Gastrocnemius medialis (tissue), 4 donors: Measurements from ENCODE around the gene ARHGEF10L.

ENCODE experiments used
- POLR2A ChIP-seq, 2 donors: fragments of 450-650 bp; IDR thresholded peaks; one replicate each; pipeline ENCODE4 v1.6.1; 2017; ENCODE audit warnings: antibody characterized with exemption in 2 of 2, mild to moderate bottlenecking in 2 of 2, moderate library complexity in 2 of 2
- TF ChIP-seq, protein P1 (sequence below), 5 experiments: fragments of 450-650 bp in 3 of 5; fragments of 200-600 bp in 2 of 5; sonication (generic) in 2 of 5; IDR thresholded peaks in 4 of 5; conservative IDR thresholded peaks in 1 of 5; 1 replicate in 4 of 5; 2 replicates in 1 of 5; pipeline ENCODE4 v1.5.1; 2016 to 2019; ENCODE audit warnings: antibody characterized with exemption in 5 of 5, mild to moderate bottlenecking in 3 of 5, moderate library complexity in 3 of 5

DNA sequence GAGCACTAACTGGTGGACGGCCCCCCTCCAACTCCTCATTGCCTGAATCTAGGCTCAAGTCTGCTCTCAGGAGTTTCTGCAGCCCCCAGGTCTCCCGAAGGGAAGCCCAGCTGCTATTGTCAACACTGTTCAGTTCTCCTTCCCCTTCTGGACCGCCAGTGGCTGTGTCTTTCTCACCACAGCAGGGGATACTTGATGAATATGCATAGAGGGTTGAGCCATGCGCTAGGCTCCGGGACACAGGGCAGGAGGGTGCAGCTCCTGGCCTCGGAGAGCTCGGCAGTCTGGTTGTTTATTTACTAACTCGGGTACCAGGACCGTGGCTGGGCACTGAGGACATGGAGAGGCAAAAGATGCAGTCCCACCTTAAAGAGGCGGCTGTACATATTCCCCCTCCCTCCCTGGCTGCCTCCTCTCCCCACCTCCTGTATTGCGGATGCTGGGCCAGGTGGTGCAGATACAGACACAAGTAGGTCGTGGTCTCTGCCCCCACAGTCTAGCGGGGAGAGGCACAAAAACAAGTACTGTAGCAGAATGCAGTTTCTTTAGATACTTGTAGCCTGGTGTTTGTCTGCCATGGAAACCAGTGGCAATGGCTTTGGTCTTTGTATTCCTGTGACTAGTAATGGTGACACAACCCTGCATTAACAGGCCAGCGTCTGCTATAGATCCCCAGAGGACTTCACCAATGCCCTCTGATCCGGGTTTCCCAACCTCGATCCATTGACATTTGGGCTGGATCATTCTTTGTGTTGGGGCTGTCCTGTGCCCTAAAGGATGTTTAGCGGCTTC lies 26.2 kb downstream of the ARHGEF10L start:
- TF ChIP-seq, protein P1, sequence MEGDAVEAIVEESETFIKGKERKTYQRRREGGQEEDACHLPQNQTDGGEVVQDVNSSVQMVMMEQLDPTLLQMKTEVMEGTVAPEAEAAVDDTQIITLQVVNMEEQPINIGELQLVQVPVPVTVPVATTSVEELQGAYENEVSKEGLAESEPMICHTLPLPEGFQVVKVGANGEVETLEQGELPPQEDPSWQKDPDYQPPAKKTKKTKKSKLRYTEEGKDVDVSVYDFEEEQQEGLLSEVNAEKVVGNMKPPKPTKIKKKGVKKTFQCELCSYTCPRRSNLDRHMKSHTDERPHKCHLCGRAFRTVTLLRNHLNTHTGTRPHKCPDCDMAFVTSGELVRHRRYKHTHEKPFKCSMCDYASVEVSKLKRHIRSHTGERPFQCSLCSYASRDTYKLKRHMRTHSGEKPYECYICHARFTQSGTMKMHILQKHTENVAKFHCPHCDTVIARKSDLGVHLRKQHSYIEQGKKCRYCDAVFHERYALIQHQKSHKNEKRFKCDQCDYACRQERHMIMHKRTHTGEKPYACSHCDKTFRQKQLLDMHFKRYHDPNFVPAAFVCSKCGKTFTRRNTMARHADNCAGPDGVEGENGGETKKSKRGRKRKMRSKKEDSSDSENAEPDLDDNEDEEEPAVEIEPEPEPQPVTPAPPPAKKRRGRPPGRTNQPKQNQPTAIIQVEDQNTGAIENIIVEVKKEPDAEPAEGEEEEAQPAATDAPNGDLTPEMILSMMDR (IDR thresholded peaks at IDR 0.05 in 4 of 5, conservative IDR thresholded peaks at IDR 0.05 in 1 of 5) = no peak
- TF ChIP-seq POLR2A (IDR thresholded peaks at IDR 0.05) = no peak
